ENCODE measurements around the gene C17orf107. TPM values are rescaled to one million over a fixed set of nuclear protein-coding genes. Genes with fewer than 3 reads are reported as not detected.

Gene C17orf107
- total RNA-seq, 1 experiment from 2014 or later, result 0.36 TPM

- H3K79me2 ChIP-seq (ENCODE audit: low read length), result peaks cover 65% of the 10 kb centered on the region
- TF ChIP-seq CTCF (conservative IDR thresholded peaks at IDR 0.05; ENCODE audit: low read depth, low read length) (no peak), EZH2 (IDR thresholded peaks at IDR 0.05; ENCODE audit: low read length, unreplicated experiment) (no peak), EZH2phosphoT487 (IDR thresholded peaks at IDR 0.05; ENCODE audit: borderline replicate concordance, low read length) (no peak)
- no TSS peak for BruUV-seq (replicated peaks)
These were observed 48.3 kb upstream of the C17orf107 start for GRCh38 chr17:4851084-4851483.

DNA sequence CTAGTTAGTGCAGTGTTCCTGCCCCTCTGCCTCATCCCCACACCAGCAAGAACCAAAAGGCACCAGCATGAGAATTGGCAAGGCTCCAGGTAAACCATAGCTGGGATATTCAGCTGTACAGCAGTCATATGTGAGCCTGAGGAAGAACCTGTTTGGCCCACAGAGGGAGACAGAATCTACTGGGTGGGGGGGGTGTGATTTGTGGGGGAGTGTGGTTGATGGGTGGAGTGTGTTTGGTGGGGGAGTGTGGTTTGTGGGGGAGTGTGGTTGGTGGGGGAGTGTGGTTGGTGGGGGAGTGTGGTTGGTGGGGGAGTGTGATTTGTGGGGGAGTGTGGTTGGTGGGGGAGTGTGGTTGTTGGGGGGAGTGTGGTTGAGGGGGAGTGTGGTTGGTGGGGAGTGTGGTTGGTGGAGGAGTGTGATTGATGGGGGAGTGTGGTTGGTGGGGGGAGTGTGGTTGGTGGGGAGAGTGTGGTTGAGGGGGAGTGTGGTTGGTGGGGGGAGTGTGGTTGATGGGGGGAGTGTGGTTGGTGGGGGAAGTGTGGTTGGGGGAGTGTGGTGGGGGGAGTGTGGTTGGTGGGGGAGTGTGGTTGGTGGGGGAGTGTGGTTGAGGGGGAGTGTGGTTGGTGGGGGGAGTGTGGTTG lies 46.6 kb upstream of the C17orf107 start:
- CTCF ChIA-PET, result interaction anchor here (0.6 to 1.1 kb wide), 2 partner anchors 62 to 80 kb away, joined by 3 read pairs; no protein-coding TSS in a partner anchor
- Histone ChIP-seq H3K4me3 (ENCODE audit: low read length) (peak overlapping the region; percentile 15; the same call in 1 of the 2 replicates), H3K27me3 (ENCODE audit: low read length) (no peaks in the 10 kb centered on the region), H3K9me3 (ENCODE audit: low read length) (no peaks in the 10 kb centered on the region), H3K4me1 (ENCODE audit: insufficient read depth, low read length) (peaks cover 49% of the 10 kb centered on the region), H3K27ac (ENCODE audit: low read length) (peak overlapping the region; percentile 100), H3K4me2 (ENCODE audit: low read length) (peak overlapping the region; percentile 81), H2AFZ (ENCODE audit: low read length) (no peak overlapping the region), H3F3A (ENCODE audit: low read length, unreplicated experiment) (peaks cover 15% of the 10 kb centered on the region), H3K9ac (ENCODE audit: low read length) (peak overlapping the region; percentile 70), H3K9me2 (replicated peaks; ENCODE audit: low read length) (no peaks in the 10 kb centered on the region), H4K20me1 (ENCODE audit: low read length) (no peaks in the 10 kb centered on the region), H3K36me3 (ENCODE audit: low read depth, low read length) (no peaks in the 10 kb centered on the region), H3K79me2 (ENCODE audit: low read length) (peaks cover 60% of the 10 kb centered on the region)
- DNase-seq (peak; percentile 63), ATAC-seq (no peak)
- TF ChIP-seq EZH2 (IDR thresholded peaks at IDR 0.05; ENCODE audit: low read length, unreplicated experiment) (no peak), EZH2phosphoT487 (IDR thresholded peaks at IDR 0.05; ENCODE audit: borderline replicate concordance, low read length) (no peak)
- POLR2A ChIA-PET (ENCODE audit: unreplicated experiment), result no interaction called here
- intact Hi-C loops (cut with micrococcal nuclease), result no loop called here
- no TSS peak for BruUV-seq (replicated peaks)

More at GRCh38 chr17:4851084-4851483, 48.3 kb upstream of the C17orf107 start:
- Histone ChIP-seq H3K27ac (ENCODE audit: low read length) (peak overlapping the region; percentile 100), H3K9me3 (ENCODE audit: low read length) (no peaks in the 10 kb centered on the region), H3K4me3 (ENCODE audit: low read length) (no peak overlapping the region; the same call in 1 of the 2 replicates), H3K36me3 (ENCODE audit: low read depth, low read length) (no peaks in the 10 kb centered on the region), H3K27me3 (ENCODE audit: low read length) (no peaks in the 10 kb centered on the region), H3F3A (ENCODE audit: low read length, unreplicated experiment) (peaks cover 15% of the 10 kb centered on the region), H3K4me1 (ENCODE audit: insufficient read depth, low read length) (peaks cover 59% of the 10 kb centered on the region), H3K9me2 (replicated peaks; ENCODE audit: low read length) (no peaks in the 10 kb centered on the region), H3K9ac (ENCODE audit: low read length) (peak overlapping the region; percentile 88), H3K4me2 (ENCODE audit: low read length) (peak overlapping the region; percentile 81), H4K20me1 (ENCODE audit: low read length) (no peaks in the 10 kb centered on the region), H2AFZ (ENCODE audit: low read length) (no peak overlapping the region)
- no peak for DNase-seq
- ChIA-PET POLR2A (ENCODE audit: unreplicated experiment) (no interaction called here), CTCF (interaction anchor here (0.9 kb wide), 1 partner anchor 11 kb away, joined by 7 read pairs; no protein-coding TSS in a partner anchor)
- ATAC-seq, result no peak
- intact Hi-C loops (cut with micrococcal nuclease), result no loop called here

DNA sequence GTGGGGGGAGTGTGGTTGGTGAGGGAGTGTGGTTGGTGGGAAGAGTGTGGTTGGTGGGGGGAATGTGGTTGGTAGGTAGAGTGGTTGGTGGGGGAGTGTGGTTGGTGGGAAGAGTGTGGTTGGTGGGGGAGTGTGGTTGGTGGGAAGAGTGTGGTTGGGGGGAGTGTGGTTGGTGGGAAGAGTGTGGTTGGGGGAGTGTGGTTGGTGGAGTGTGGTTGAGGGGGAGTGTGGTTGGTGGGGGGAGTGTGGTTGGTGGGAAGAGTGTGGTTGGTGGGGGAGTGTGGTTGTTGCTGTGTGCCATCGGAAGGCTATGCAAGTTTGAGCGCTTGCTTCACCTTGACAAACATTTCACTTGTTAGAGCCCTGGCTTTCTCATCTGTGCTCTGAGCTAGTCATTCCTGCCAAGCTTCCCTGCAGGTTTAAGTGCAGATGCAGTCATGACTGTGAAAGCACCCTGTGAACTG lies 46.1 kb upstream of the C17orf107 start:
- TF ChIP-seq EZH2 (IDR thresholded peaks at IDR 0.05; ENCODE audit: low read length, unreplicated experiment) (no peak), EZH2phosphoT487 (IDR thresholded peaks at IDR 0.05; ENCODE audit: borderline replicate concordance, low read length) (no peak)
- Histone ChIP-seq H3K4me1 (ENCODE audit: insufficient read depth, low read length) (peaks cover 49% of the 10 kb centered on the region), H3F3A (ENCODE audit: low read length, unreplicated experiment) (peaks cover 15% of the 10 kb centered on the region), H3K4me2 (ENCODE audit: low read length) (no peak overlapping the region), H3K27ac (ENCODE audit: low read length) (no peak overlapping the region), H3K4me3 (ENCODE audit: low read length) (no peak overlapping the region), H3K9me2 (replicated peaks; ENCODE audit: low read length) (no peaks in the 10 kb centered on the region), H3K79me2 (ENCODE audit: low read length) (peaks cover 59% of the 10 kb centered on the region), H3K9me3 (ENCODE audit: low read length) (no peaks in the 10 kb centered on the region), H3K27me3 (ENCODE audit: low read length) (no peaks in the 10 kb centered on the region), H2AFZ (ENCODE audit: low read length) (no peak overlapping the region), H3K9ac (ENCODE audit: low read length) (no peak overlapping the region), H4K20me1 (ENCODE audit: low read length) (no peaks in the 10 kb centered on the region), H3K36me3 (ENCODE audit: low read depth, low read length) (no peaks in the 10 kb centered on the region)
- ATAC-seq (no peak), DNase-seq (no peak)
- ChIA-PET CTCF (no interaction called here), POLR2A (ENCODE audit: unreplicated experiment) (no interaction called here)
- intact Hi-C loops (cut with micrococcal nuclease), result no loop called here
- no TSS peak for BruUV-seq (replicated peaks)

Measured in PC-3 (cell line).